Skeletal muscle tissue (tissue), 4 donors: ENCODE data around the gene APOL4. TPM values are rescaled to one million over a fixed set of nuclear protein-coding genes. Genes with fewer than 3 reads are reported as not detected.

Experiments used
- H3K27ac ChIP-seq: one replicate; pipeline ENCODE4 v1.7.0; 2013; ENCODE audit warnings: mild to moderate bottlenecking, low read depth, low read length, inconsistent platforms
- H3K27me3 ChIP-seq, 3 donors: one replicate each; pipeline ENCODE4 v1.7.0; 2013; ENCODE audit warnings: low read length in 3 of 3; ENCODE audit not compliant: control insufficient read depth in 3 of 3, insufficient read depth in 3 of 3
- H3K36me3 ChIP-seq, 3 donors: one replicate each; pipeline ENCODE4 v1.7.0; 2013; ENCODE audit warnings: low read length in 3 of 3; ENCODE audit not compliant: control insufficient read depth in 3 of 3, insufficient read depth in 3 of 3
- H3K4me1 ChIP-seq, 3 donors: one replicate each; pipeline ENCODE4 v1.7.0; 2013; ENCODE audit warnings: low read length in 3 of 3, mild to moderate bottlenecking in 3 of 3; ENCODE audit not compliant: control insufficient read depth in 3 of 3, insufficient read depth in 3 of 3
- H3K4me3 ChIP-seq, 3 donors: one replicate each; pipeline ENCODE4 v1.7.0; 2013; ENCODE audit warnings: low read length in 3 of 3
- H3K9ac ChIP-seq, 3 donors: one replicate each; pipeline ENCODE4 v1.7.0; 2013; ENCODE audit warnings: low read length in 3 of 3, mild to moderate bottlenecking in 3 of 3, moderate library complexity in 2 of 3, low read depth in 1 of 3
- H3K9me3 ChIP-seq, 3 donors: one replicate each; pipeline ENCODE4 v1.7.0; 2013; ENCODE audit warnings: low read length in 3 of 3; ENCODE audit not compliant: control insufficient read depth in 3 of 3
- total RNA-seq: library from RNA; depleted of rRNA; stranded (reverse); fragments of >200 nt; gene quantifications from one replicate; pipeline ENCODE4 v1.2.3, GENCODE V29; 2014
- donor health status: Osteomylitis.

APOL4 gene
- total RNA-seq, 1 donor from 2014 or later = 21.4 TPM

GRCh38 chr22:36224245-36224644 lies 22.6 kb upstream of the APOL4 start:
- Histone ChIP-seq H3K9me3 (no peaks in the 10 kb centered on the region), H3K36me3 (peaks cover 13 to 19% (median 15%) of the 10 kb centered on the region in 3 donors), H3K9ac (no peak overlapping the region), H3K4me1 (peaks cover 25 to 45% (median 31%) of the 10 kb centered on the region in 3 donors), H3K4me3 (no peak overlapping the region), H3K27ac (peak overlapping the region; percentile 80), H3K27me3 (no peaks in the 10 kb centered on the region)

- Histone ChIP-seq H3K36me3 (peaks cover 9 to 14% (median 13%) of the 10 kb centered on the region in 3 donors), H3K9me3 (no peaks in the 10 kb centered on the region), H3K9ac (peak overlapping the region in 1 of 3 donors; percentile 69), H3K27me3 (no peaks in the 10 kb centered on the region), H3K4me1 (peaks cover 25 to 41% (median 31%) of the 10 kb centered on the region in 3 donors), H3K4me3 (no peak overlapping the region), H3K27ac (peak overlapping the region; percentile 80)
Observed at GRCh38 chr22:36223504-36223903, 21.9 kb upstream of the APOL4 start.

- H3K4me1 ChIP-seq = peaks cover 23 to 36% (median 29%) of the 10 kb centered on the region in 3 donors
- peak overlapping the region; percentile 80 for H3K27ac ChIP-seq
- no peaks in the 10 kb centered on the region for H3K27me3 ChIP-seq
- no peak overlapping the region for H3K4me3 ChIP-seq
- H3K9me3 ChIP-seq = no peaks in the 10 kb centered on the region
- H3K36me3 ChIP-seq = peaks cover 7 to 11% (median 11%) of the 10 kb centered on the region in 3 donors
- H3K9ac ChIP-seq = no peak overlapping the region
Observed at GRCh38 chr22:36222887-36223450, 21.4 kb upstream of the APOL4 start.

GRCh38 chr22:36221799-36222751 lies 20.5 kb upstream of the APOL4 start:
- Histone ChIP-seq H3K27me3 (no peaks in the 10 kb centered on the region), H3K4me3 (no peak overlapping the region), H3K36me3 (peaks cover 0 to 4% (median 3%) of the 10 kb centered on the region in 3 donors), H3K4me1 (peaks cover 15 to 28% (median 21%) of the 10 kb centered on the region in 3 donors), H3K9me3 (no peaks in the 10 kb centered on the region), H3K27ac (no peak overlapping the region), H3K9ac (no peak overlapping the region)

GRCh38 chr22:36220451-36220921 lies 18.9 kb upstream of the APOL4 start:
- H3K9ac ChIP-seq = no peak overlapping the region
- no peaks in the 10 kb centered on the region for H3K27me3 ChIP-seq
- H3K4me1 ChIP-seq = peaks cover 15 to 26% (median 21%) of the 10 kb centered on the region in 3 donors
- no peaks in the 10 kb centered on the region for H3K9me3 ChIP-seq
- no peak overlapping the region for H3K27ac ChIP-seq
- H3K36me3 ChIP-seq = peaks cover 0 to 4% (median 0%) of the 10 kb centered on the region in 3 donors
- peak overlapping the region in 1 of 3 donors; percentile 4 for H3K4me3 ChIP-seq

- no peak overlapping the region for H3K4me3 ChIP-seq
- no peaks in the 10 kb centered on the region for H3K27me3 ChIP-seq
- no peak overlapping the region for H3K27ac ChIP-seq
Observed at GRCh38 chr22:36218648-36219193, 17.1 kb upstream of the APOL4 start.

GRCh38 chr22:36215981-36216380 lies 14.4 kb upstream of the APOL4 start:
- H3K27me3 ChIP-seq = no peaks in the 10 kb centered on the region
- no peak overlapping the region for H3K27ac ChIP-seq
- H3K9ac ChIP-seq = no peak overlapping the region
- no peaks in the 10 kb centered on the region for H3K36me3 ChIP-seq
- H3K4me3 ChIP-seq = no peak overlapping the region
- H3K4me1 ChIP-seq = peaks cover 0 to 9% (median 3%) of the 10 kb centered on the region in 3 donors
- no peaks in the 10 kb centered on the region for H3K9me3 ChIP-seq

More at GRCh38 chr22:36218648-36219193, 17.1 kb upstream of the APOL4 start:
- H3K9ac ChIP-seq = no peak overlapping the region
- peaks cover 13 to 16% (median 14%) of the 10 kb centered on the region in 3 donors for H3K4me1 ChIP-seq
- H3K36me3 ChIP-seq = no peaks in the 10 kb centered on the region
- H3K9me3 ChIP-seq = no peaks in the 10 kb centered on the region

- H3K4me3 ChIP-seq = no peak overlapping the region
- no peak overlapping the region for H3K27ac ChIP-seq
- H3K36me3 ChIP-seq = no peaks in the 10 kb centered on the region
- no peak overlapping the region for H3K9ac ChIP-seq
- H3K27me3 ChIP-seq = no peaks in the 10 kb centered on the region
- H3K9me3 ChIP-seq = no peaks in the 10 kb centered on the region
- peaks cover 0 to 4% (median 3%) of the 10 kb centered on the region in 3 donors for H3K4me1 ChIP-seq
Observed at GRCh38 chr22:36213586-36213985, 12.0 kb upstream of the APOL4 start.

- H3K9me3 ChIP-seq = no peaks in the 10 kb centered on the region
- peaks cover 0 to 4% (median 3%) of the 10 kb centered on the region in 3 donors for H3K4me1 ChIP-seq
- no peak overlapping the region for H3K9ac ChIP-seq
- no peak overlapping the region for H3K4me3 ChIP-seq
- no peaks in the 10 kb centered on the region for H3K36me3 ChIP-seq
- no peaks in the 10 kb centered on the region for H3K27me3 ChIP-seq
- no peak overlapping the region for H3K27ac ChIP-seq
Observed at GRCh38 chr22:36212901-36213300, 11.3 kb upstream of the APOL4 start.
